Measurements from ENCODE around the gene APOL2. TPM values are rescaled to one million over a fixed set of nuclear protein-coding genes. Genes with fewer than 3 reads are reported as not detected.

The APOL2 gene, protein sequence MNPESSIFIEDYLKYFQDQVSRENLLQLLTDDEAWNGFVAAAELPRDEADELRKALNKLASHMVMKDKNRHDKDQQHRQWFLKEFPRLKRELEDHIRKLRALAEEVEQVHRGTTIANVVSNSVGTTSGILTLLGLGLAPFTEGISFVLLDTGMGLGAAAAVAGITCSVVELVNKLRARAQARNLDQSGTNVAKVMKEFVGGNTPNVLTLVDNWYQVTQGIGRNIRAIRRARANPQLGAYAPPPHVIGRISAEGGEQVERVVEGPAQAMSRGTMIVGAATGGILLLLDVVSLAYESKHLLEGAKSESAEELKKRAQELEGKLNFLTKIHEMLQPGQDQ
- 10 to 100 TPM; 36.3 to 46.3 TPM for total RNA-seq
- 10 to 100 TPM; 29.5 to 34.4 TPM for polyA plus RNA-seq
- long read RNA-seq, donor 1, transcript APOL2-202 (5 exons, 2,551 nt) = major isoform, 5 of 5 reads
- long read RNA-seq, donor 1, partial matches to known transcripts = 0 of 5 reads
- long read RNA-seq, donor 1, other reads (novel, unspliced or antisense) = 0 of 5 reads
- long read RNA-seq, donor 2, partial matches to known transcripts = 0 of 4 reads
- long read RNA-seq, donor 2, other reads (novel, unspliced or antisense) = 0 of 4 reads
- long read RNA-seq, donor 3, partial matches to known transcripts = 0 of 1 reads
- long read RNA-seq, donor 3, other reads (novel, unspliced or antisense) = 0 of 1 reads
- long read RNA-seq, donor 4 = 0 reads
- long read RNA-seq, donor 5, transcript APOL2-202 (5 exons, 2,551 nt) = major isoform, 7 of 7 reads
- long read RNA-seq, donor 5, partial matches to known transcripts = 0 of 7 reads
- long read RNA-seq, donor 5, other reads (novel, unspliced or antisense) = 0 of 7 reads

GRCh38 chr22:36239401-36240171 is at the start of gene APOL2:
TSS of gene APOL2 (minus strand) at chr22:36239527. CDS start at chr22:36233162, 6,365 bp downstream.
- Histone ChIP-seq H3K4me1 (ENCODE audit: control insufficient read depth in 5 of 5, insufficient read depth in 5 of 5, low read length in 5 of 5) (peaks cover 12 to 28% (median 17%) of the 10 kb centered on the region in 5 donors), H3K36me3 (ENCODE audit: control insufficient read depth in 4 of 4, insufficient read depth in 4 of 4, low read length in 4 of 4) (peaks cover 0 to 6% (median 0%) of the 10 kb centered on the region in 4 donors), H3K4me3 (peak within 1 kb of the TSS; percentile 82), H3K9ac (ENCODE audit: insufficient read depth in 1 of 2, low read length in 2 of 2) (peak within 1 kb of the TSS; percentile 4 to 98), H3K27me3 (ENCODE audit: control insufficient read depth in 3 of 3, insufficient read depth in 3 of 3, low read length in 2 of 3) (no peaks in the 10 kb centered on the region), H3K27ac (ENCODE audit: low read depth in 1 of 2, low read length in 1 of 2) (peak within 1 kb of the TSS; percentile 95 to 96), H3K9me3 (ENCODE audit: control insufficient read depth in 4 of 4, insufficient read depth in 3 of 4, low read length in 3 of 4) (no peaks in the 10 kb centered on the region)
- DNase-seq (peak; percentile 92 to 97 (median 97)), ATAC-seq (ENCODE audit: insufficient read depth, low FRiP score) (peak; percentile 96)
- TF ChIP-seq, protein P1, sequence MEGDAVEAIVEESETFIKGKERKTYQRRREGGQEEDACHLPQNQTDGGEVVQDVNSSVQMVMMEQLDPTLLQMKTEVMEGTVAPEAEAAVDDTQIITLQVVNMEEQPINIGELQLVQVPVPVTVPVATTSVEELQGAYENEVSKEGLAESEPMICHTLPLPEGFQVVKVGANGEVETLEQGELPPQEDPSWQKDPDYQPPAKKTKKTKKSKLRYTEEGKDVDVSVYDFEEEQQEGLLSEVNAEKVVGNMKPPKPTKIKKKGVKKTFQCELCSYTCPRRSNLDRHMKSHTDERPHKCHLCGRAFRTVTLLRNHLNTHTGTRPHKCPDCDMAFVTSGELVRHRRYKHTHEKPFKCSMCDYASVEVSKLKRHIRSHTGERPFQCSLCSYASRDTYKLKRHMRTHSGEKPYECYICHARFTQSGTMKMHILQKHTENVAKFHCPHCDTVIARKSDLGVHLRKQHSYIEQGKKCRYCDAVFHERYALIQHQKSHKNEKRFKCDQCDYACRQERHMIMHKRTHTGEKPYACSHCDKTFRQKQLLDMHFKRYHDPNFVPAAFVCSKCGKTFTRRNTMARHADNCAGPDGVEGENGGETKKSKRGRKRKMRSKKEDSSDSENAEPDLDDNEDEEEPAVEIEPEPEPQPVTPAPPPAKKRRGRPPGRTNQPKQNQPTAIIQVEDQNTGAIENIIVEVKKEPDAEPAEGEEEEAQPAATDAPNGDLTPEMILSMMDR (IDR thresholded peaks at IDR 0.05; ENCODE audit: control extremely low read depth, extremely low read depth) = peak; percentile 73
- 18 to 21% methylated on average over 13 of the region's 13 CpGs for WGBS, 2 donors

GRCh38 chr22:36288571-36289405 is 49.5 kb upstream of the APOL2 start:
- peak overlapping the region in 1 of 2 donors; percentile 11 for H3K27ac ChIP-seq (ENCODE audit: low read depth in 1 of 2, low read length in 1 of 2)

More at GRCh38 chr22:36288571-36289405, 49.5 kb upstream of the APOL2 start:
- H3K4me3 ChIP-seq = no peak overlapping the region
- no peaks in the 10 kb centered on the region for H3K4me1 ChIP-seq (ENCODE audit: control insufficient read depth in 5 of 5, insufficient read depth in 5 of 5, low read length in 5 of 5)
- peaks cover 40 to 78% (median 64%) of the 10 kb centered on the region in 4 donors for H3K36me3 ChIP-seq (ENCODE audit: control insufficient read depth in 4 of 4, insufficient read depth in 4 of 4, low read length in 4 of 4)
- 91 to 93% methylated on average over 33 of the region's 33 CpGs for WGBS, 2 donors
- DNase-seq = no peak
- no peaks in the 10 kb centered on the region for H3K9me3 ChIP-seq (ENCODE audit: control insufficient read depth in 4 of 4, insufficient read depth in 3 of 4, low read length in 3 of 4)
- no peak for ATAC-seq (ENCODE audit: insufficient read depth, low FRiP score)
- TF ChIP-seq, protein P1 (IDR thresholded peaks at IDR 0.05; ENCODE audit: control extremely low read depth, extremely low read depth) = no peak
- no peaks in the 10 kb centered on the region for H3K27me3 ChIP-seq (ENCODE audit: control insufficient read depth in 3 of 3, insufficient read depth in 3 of 3, low read length in 2 of 3)
- no peak overlapping the region for H3K9ac ChIP-seq (ENCODE audit: insufficient read depth in 1 of 2, low read length in 2 of 2)
